OCI-LY3 (cell line): Measurements from ENCODE around the gene GEMIN8.

Experiments used
- EZH2phosphoT487 ChIP-seq: fragments of 200-600 bp; shearing (Covaris generic); IDR thresholded peaks from 2 replicates; pipeline ENCODE4 v1.6.1; 2018; ENCODE audit warnings: antibody characterized with exemption, mixed run types, low read depth
- TF ChIP-seq, protein P1 (sequence below): fragments of 200-600, 300-600 bp; sonication (generic); IDR thresholded peaks from 2 replicates; pipeline ENCODE4 v1.5.1; 2014; ENCODE audit warnings: antibody characterized with exemption, low read length, low read depth

DNA sequence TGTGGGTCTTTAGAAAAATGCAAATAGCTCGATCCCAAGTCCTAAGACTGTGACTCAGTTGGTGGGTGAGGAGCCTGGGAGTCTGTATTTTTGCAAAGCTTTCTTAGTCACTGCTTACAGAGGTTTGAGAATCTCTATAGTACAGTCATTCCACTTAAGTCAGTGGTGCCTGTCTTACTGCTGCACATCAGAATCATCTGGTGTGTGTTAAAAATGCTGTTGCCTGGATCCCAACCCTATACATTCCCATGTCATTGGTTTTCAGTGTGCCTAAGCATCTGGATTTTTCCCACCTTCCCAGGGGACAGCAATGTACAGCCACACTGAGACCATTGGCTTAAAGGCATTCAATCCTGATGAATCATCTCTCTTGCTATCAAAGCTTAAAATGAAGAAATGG lies 21.0 kb upstream of the GEMIN8 start:
- no peak for TF ChIP-seq EZH2phosphoT487
- TF ChIP-seq, protein P1, sequence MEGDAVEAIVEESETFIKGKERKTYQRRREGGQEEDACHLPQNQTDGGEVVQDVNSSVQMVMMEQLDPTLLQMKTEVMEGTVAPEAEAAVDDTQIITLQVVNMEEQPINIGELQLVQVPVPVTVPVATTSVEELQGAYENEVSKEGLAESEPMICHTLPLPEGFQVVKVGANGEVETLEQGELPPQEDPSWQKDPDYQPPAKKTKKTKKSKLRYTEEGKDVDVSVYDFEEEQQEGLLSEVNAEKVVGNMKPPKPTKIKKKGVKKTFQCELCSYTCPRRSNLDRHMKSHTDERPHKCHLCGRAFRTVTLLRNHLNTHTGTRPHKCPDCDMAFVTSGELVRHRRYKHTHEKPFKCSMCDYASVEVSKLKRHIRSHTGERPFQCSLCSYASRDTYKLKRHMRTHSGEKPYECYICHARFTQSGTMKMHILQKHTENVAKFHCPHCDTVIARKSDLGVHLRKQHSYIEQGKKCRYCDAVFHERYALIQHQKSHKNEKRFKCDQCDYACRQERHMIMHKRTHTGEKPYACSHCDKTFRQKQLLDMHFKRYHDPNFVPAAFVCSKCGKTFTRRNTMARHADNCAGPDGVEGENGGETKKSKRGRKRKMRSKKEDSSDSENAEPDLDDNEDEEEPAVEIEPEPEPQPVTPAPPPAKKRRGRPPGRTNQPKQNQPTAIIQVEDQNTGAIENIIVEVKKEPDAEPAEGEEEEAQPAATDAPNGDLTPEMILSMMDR: no peak
